Osteoblast (primary cell): ENCODE results near the gene MBTPS1. TPM values are rescaled to one million over a fixed set of nuclear protein-coding genes. Genes with fewer than 3 reads are reported as not detected.

Experiments used
- DNase-seq: peaks from one replicate; pipeline ENCODE4 v3.0.0; 2011; ENCODE audit warnings: low spot score, mixed read lengths; ENCODE audit not compliant: insufficient read length; ENCODE audit errors: missing footprints
- H2AFZ ChIP-seq: 2 replicates; pipeline ENCODE4 v1.6.0; 2011; ENCODE audit warnings: mild to moderate bottlenecking, low read length
- H3K27ac ChIP-seq: 2 replicates; pipeline ENCODE4 v1.5.1; 2011; ENCODE audit warnings: mild to moderate bottlenecking, low read depth, low read length, moderate library complexity
- H3K27me3 ChIP-seq: 2 replicates; pipeline ENCODE4 v1.6.0; 2012; ENCODE audit warnings: mild to moderate bottlenecking, control low read depth, inconsistent platforms, low read length, moderate library complexity; ENCODE audit not compliant: insufficient read depth
- H3K36me3 ChIP-seq: 2 replicates; pipeline ENCODE4 v1.5.1; 2011; ENCODE audit warnings: mild to moderate bottlenecking, low read length, control low read depth, moderate library complexity; ENCODE audit not compliant: insufficient read depth
- H3K4me1 ChIP-seq: 2 replicates; pipeline ENCODE4 v1.5.1; 2011; ENCODE audit warnings: mild to moderate bottlenecking, low read length, control low read depth, moderate library complexity; ENCODE audit not compliant: insufficient read depth
- H3K4me2 ChIP-seq: 2 replicates; pipeline ENCODE4 v1.6.0; 2011; ENCODE audit warnings: mild to moderate bottlenecking, low read length; ENCODE audit not compliant: insufficient read depth
- H3K4me3 ChIP-seq: fragments of 200-600 bp; sonication (generic); 3 replicates; pipeline ENCODE4 v1.5.1; 2012; ENCODE audit warnings: mild to moderate bottlenecking, low read length, inconsistent platforms; ENCODE audit not compliant: insufficient read depth
- H3K79me2 ChIP-seq: 2 replicates; pipeline ENCODE4 v1.6.0; 2012; ENCODE audit warnings: mild to moderate bottlenecking, low read length, control low read depth, inconsistent platforms; ENCODE audit not compliant: insufficient read depth
- H3K9me3 ChIP-seq: 2 replicates; pipeline ENCODE4 v1.5.1; 2011; ENCODE audit warnings: low read depth, low read length, control low read depth
- H4K20me1 ChIP-seq: 2 replicates; pipeline ENCODE4 v1.6.0; 2012; ENCODE audit warnings: mild to moderate bottlenecking, low read length, control low read depth; ENCODE audit not compliant: insufficient read depth
- total RNA-seq: library from RNA; depleted of rRNA; stranded (reverse); fragments of >200 nt; gene quantifications from 2 replicates; pipeline ENCODE4 v1.2.3, GENCODE V29; 2012
- TF ChIP-seq, protein P1 (sequence below): IDR thresholded peaks from 2 replicates; pipeline ENCODE4 v1.5.1; 2011; ENCODE audit warnings: mild to moderate bottlenecking, low read depth, low read length, moderate library complexity; ENCODE audit errors: extremely low read depth

The MBTPS1 gene
- total RNA-seq, 1 donor = 114 TPM

DNA sequence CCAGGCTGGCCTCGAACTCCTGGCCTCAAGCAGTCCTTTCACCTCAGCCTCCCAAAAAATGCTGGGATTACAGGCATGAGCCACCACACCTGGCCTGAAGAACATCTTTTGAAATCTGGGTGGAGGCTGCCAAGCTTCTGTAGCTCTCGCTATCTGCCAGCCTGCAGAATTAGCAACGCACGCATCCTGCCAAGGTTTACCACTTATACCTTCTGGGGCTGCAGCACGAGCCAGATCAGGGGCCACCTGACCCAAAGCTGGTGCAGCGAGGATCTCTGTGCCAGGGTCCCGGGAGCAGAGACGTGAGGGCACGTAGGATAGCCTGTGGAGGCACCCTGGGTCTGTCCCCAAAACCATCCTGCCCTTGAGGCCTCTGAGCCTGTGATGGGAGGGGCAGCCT lies 96.4 kb downstream of the MBTPS1 start:
- no peaks in the 10 kb centered on the region for H4K20me1 ChIP-seq
- no peak overlapping the region for H3K4me3 ChIP-seq
- H2AFZ ChIP-seq = no peak overlapping the region
- no peak overlapping the region for H3K4me2 ChIP-seq
- no peaks in the 10 kb centered on the region for H3K9me3 ChIP-seq
- H3K27ac ChIP-seq = no peak overlapping the region
- H3K27me3 ChIP-seq = no peaks in the 10 kb centered on the region
- DNase-seq = no peak
- TF ChIP-seq, protein P1, sequence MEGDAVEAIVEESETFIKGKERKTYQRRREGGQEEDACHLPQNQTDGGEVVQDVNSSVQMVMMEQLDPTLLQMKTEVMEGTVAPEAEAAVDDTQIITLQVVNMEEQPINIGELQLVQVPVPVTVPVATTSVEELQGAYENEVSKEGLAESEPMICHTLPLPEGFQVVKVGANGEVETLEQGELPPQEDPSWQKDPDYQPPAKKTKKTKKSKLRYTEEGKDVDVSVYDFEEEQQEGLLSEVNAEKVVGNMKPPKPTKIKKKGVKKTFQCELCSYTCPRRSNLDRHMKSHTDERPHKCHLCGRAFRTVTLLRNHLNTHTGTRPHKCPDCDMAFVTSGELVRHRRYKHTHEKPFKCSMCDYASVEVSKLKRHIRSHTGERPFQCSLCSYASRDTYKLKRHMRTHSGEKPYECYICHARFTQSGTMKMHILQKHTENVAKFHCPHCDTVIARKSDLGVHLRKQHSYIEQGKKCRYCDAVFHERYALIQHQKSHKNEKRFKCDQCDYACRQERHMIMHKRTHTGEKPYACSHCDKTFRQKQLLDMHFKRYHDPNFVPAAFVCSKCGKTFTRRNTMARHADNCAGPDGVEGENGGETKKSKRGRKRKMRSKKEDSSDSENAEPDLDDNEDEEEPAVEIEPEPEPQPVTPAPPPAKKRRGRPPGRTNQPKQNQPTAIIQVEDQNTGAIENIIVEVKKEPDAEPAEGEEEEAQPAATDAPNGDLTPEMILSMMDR = no peak
- no peaks in the 10 kb centered on the region for H3K36me3 ChIP-seq
- peaks cover 5% of the 10 kb centered on the region for H3K4me1 ChIP-seq
- no peaks in the 10 kb centered on the region for H3K79me2 ChIP-seq

DNA sequence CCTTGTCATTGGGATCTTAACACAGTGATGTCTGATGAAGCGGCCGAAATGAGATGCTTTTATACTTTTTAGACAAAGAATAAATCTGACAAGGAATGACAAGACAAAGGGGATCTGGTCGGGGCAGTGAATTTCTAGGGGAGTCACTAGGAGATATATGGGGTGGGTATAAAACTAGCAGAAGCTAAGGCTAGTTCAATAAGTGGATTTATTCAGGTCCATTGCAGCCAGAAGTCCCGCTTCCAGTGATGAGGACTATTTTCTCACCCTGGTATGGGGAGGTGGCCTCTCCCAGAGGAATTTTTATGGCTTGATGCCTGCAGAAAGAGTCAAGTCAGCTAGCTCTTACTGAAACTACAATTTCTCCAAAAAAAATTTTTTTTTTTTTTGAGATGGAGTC lies 98.0 kb downstream of the MBTPS1 start:
- H3K4me3 ChIP-seq = no peak overlapping the region
- H2AFZ ChIP-seq = no peak overlapping the region
- H3K4me1 ChIP-seq = no peaks in the 10 kb centered on the region
- H4K20me1 ChIP-seq = no peaks in the 10 kb centered on the region
- H3K27me3 ChIP-seq = no peaks in the 10 kb centered on the region
- no peaks in the 10 kb centered on the region for H3K79me2 ChIP-seq
- TF ChIP-seq, protein P1 = no peak
- H3K36me3 ChIP-seq = no peaks in the 10 kb centered on the region
- no peak for DNase-seq
- no peak overlapping the region for H3K27ac ChIP-seq
- H3K4me2 ChIP-seq = no peak overlapping the region
- no peaks in the 10 kb centered on the region for H3K9me3 ChIP-seq

DNA sequence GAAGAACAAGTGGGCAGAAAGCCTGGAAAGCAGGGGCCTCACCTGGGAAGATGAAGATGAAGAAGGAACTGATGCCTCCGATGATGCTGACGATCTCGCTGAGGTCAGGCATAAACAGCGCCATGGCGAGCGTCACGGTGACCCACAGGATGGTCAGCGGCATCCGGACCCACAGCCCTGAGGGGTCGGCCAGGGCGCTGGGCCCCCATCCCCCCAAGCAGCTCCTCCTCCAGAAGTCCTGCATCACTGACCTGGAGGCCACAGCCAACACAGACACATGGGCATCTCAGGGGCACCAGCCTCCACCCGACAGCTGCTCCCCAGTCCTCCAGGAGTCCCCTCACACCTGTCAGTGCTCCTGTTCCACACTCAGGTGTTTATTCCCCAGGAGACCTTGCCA lies 100.3 kb downstream of the MBTPS1 start:
- TF ChIP-seq, protein P1 = no peak

DNA sequence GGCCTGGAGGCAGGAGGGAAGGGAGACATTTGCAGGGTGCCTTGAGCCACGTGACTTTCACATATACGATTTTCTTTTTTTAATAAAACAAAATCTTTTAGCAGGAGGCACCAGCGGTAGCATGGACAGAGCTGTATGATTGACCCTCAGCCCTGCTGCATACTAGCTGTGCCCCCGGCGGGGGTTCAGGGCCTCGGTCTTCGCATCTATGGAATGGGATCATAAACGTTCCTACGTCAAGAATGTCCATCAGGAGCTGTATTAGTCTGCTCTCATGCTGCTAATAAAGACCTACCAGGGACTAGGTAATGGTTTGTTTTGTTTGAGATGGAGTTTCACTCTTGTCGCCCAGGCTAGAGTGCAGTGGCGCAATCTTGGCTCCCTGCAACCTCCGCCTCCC lies 101.3 kb downstream of the MBTPS1 start:
- H4K20me1 ChIP-seq = no peaks in the 10 kb centered on the region
- no peak overlapping the region for H3K4me2 ChIP-seq
- no peak for DNase-seq
- no peaks in the 10 kb centered on the region for H3K4me1 ChIP-seq
- H3K4me3 ChIP-seq = no peak overlapping the region
- no peaks in the 10 kb centered on the region for H3K27me3 ChIP-seq
- no peaks in the 10 kb centered on the region for H3K9me3 ChIP-seq
- no peaks in the 10 kb centered on the region for H3K36me3 ChIP-seq
- H3K79me2 ChIP-seq = no peaks in the 10 kb centered on the region
- H2AFZ ChIP-seq = no peak overlapping the region
- no peak overlapping the region for H3K27ac ChIP-seq
- TF ChIP-seq, protein P1 = no peak

More for the DNA sequence above, 100.3 kb downstream of the MBTPS1 start:
- Histone ChIP-seq H3K4me3 (no peak overlapping the region), H3K27me3 (no peaks in the 10 kb centered on the region), H2AFZ (no peak overlapping the region), H4K20me1 (no peaks in the 10 kb centered on the region), H3K4me1 (no peaks in the 10 kb centered on the region), H3K27ac (no peak overlapping the region), H3K36me3 (no peaks in the 10 kb centered on the region), H3K79me2 (no peaks in the 10 kb centered on the region), H3K9me3 (no peaks in the 10 kb centered on the region), H3K4me2 (no peak overlapping the region)
- no peak for DNase-seq
